Measurements from ENCODE around the gene MXRA8. TPM values are rescaled to one million over a fixed set of nuclear protein-coding genes. Genes with fewer than 3 reads are reported as not detected.
"Not testable (repeated sequence)": the region's sequence is repeated elsewhere in the genome, so short reads cannot be mapped to it uniquely, and the experiment has no call there.

MXRA8 gene
- total RNA-seq, 6 experiments from 2014 or later = 2.2 to 11.9 (median 3.3) TPM

DNA sequence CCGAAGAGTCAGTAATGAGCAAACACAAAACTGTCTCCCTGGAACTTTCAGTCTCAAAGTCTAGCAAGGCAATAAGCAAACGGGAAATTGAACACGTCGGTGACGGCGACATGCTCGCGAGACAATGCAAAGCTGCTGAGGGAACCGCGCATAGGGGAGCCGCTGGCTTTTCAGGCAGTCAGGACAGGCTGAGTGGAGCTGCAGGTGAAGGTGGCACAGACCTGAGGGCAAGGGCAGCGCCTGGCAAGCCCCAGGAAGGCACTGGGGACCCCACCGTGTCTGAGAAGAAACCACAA is 38.8 kb downstream of the MXRA8 start:
- no peak for TF ChIP-seq POLR2A (IDR thresholded peaks at IDR 0.05)
- no peak for TF ChIP-seq CTCF (IDR thresholded peaks at IDR 0.05)
- WGBS (ENCODE audit: insufficient coverage, low coverage, low lambda C conversion rate, missing lambda C conversion rate) = 88% methylated on average over 10 of the region's 13 CpGs
- Histone ChIP-seq H3K27me3 (no peaks in the 10 kb centered on the region), H3K36me3 (peaks cover 0 to 9% (median 4%) of the 10 kb centered on the region in 4 donors), H3K4me3 (no peak overlapping the region), H3K27ac (no peak overlapping the region), H3K4me1 (peaks cover 0 to 22% (median 0%) of the 10 kb centered on the region in 4 donors), H3K9me3 (no peaks in the 10 kb centered on the region)
- DNase-seq (no peak), ATAC-seq (no peak)
- intact Hi-C loops (cut with DNase I) = no loop called here

DNA sequence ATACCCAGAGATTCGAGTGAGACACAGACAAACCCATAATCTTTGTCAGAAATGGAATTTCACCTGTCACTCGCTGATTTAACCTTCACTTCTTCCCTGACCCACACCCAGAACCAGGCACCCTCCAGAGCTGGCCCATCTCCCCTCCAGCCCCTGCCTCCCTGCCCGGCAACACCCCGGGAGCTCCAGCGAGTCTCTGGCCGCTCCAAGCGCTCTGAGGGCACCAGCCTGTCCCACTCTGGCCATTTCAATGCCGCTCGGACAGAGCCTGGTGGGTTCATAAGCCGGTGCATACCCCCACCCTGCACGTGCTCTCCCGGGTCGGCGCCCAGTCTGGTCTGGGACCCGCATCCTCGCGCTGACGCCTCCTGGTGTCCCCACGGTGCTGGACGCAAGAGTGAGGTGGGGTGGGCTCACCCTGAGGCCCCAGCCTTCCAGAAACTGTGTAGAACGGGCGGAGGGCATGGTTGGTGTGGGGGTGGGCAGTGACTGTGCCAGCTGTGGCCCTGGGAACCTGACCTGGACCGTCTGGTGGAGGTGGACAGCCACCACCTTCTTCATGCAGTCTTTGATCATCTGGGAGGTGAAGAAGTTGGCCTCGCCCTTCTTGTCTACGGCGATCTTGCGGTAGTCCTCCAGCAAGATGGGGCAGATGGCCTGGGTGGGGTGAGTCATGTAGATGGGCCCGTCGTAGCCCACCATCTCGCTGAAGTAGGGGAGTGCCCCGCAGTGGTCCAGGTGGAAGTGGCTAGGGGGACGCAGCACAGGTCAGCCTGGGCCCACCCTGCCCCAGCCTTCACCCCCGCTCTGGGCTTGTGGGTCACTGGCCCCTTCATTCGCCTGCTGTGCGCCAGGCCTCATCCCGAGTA is 39.3 kb downstream of the MXRA8 start:
- no peak overlapping the region for H3K4me3 ChIP-seq
- intact Hi-C loops (cut with DNase I) = no loop called here
- H3K9me3 ChIP-seq = no peaks in the 10 kb centered on the region
- ATAC-seq = no peak
- H3K36me3 ChIP-seq = peaks cover 0 to 15% (median 9%) of the 10 kb centered on the region in 4 donors
- no peak overlapping the region for H3K27ac ChIP-seq
- WGBS (ENCODE audit: insufficient coverage, low coverage, low lambda C conversion rate, missing lambda C conversion rate) = 83% methylated on average over 8 of the region's 36 CpGs
- H3K27me3 ChIP-seq = no peaks in the 10 kb centered on the region
- DNase-seq = no peak
- peaks cover 0 to 22% (median 0%) of the 10 kb centered on the region in 4 donors for H3K4me1 ChIP-seq
- TF ChIP-seq POLR2A (IDR thresholded peaks at IDR 0.05) (no peak), CTCF (IDR thresholded peaks at IDR 0.05) (no peak)

DNA sequence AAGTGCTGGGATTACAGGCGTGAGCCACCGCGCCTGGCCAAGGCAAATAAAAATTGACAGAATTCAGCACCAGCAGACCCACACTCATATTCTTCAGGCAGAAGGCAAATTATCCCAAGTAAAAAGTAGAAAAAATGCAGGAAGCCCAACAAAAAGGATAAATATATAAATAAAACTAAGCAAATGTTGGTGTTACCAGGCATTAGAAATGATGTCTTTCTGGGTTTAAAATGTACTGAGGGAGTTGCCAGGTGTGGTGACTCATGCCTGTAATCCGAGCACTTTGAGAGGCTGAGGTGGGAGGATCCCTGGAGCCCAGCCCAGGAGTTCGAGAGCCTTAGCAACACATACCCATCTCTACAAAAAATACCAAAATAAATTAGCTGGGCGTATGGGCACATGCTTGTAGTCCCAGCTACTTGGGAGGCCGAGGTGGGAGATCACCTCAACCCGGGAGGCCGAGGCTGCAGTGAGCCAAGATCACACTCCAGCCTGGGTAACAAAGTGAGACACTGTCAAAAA is 40.2 kb downstream of the MXRA8 start:
- no peak overlapping the region for H3K27ac ChIP-seq
- WGBS (ENCODE audit: insufficient coverage, low coverage, low lambda C conversion rate, missing lambda C conversion rate) = 59% methylated on average over 7 of the region's 9 CpGs
- H3K4me3 ChIP-seq = no peak overlapping the region
- intact Hi-C loops (cut with DNase I) = no loop called here
- DNase-seq (peak in 2 of 3 donors; percentile 75 to 76), ATAC-seq (peak; percentile 68 to 85 (median 82))
- TF ChIP-seq POLR2A (IDR thresholded peaks at IDR 0.05) (no peak), CTCF (IDR thresholded peaks at IDR 0.05) (no peak)
- peaks cover 0 to 19% (median 0%) of the 10 kb centered on the region in 4 donors for H3K4me1 ChIP-seq
- peaks cover 0 to 23% (median 14%) of the 10 kb centered on the region in 4 donors for H3K36me3 ChIP-seq
- H3K27me3 ChIP-seq = no peaks in the 10 kb centered on the region
- H3K9me3 ChIP-seq = no peaks in the 10 kb centered on the region

- Histone ChIP-seq H3K9me3 (no peaks in the 10 kb centered on the region), H3K4me1 (peaks cover 0 to 18% (median 0%) of the 10 kb centered on the region in 4 donors), H3K36me3 (peaks cover 0 to 31% (median 15%) of the 10 kb centered on the region in 4 donors), H3K27ac (no peak overlapping the region), H3K4me3 (no peak overlapping the region), H3K27me3 (no peaks in the 10 kb centered on the region)
- TF ChIP-seq CTCF (IDR thresholded peaks at IDR 0.05) = no peak
- TF ChIP-seq POLR2A (IDR thresholded peaks at IDR 0.05) = no peak
- DNase-seq (no peak), ATAC-seq (no peak)
- WGBS (ENCODE audit: insufficient coverage, low coverage, low lambda C conversion rate, missing lambda C conversion rate) = 90% methylated on average over 6 of the region's 6 CpGs
- intact Hi-C loops (cut with DNase I) = no loop called here
Measured at GRCh38 chr1:1317420-1317819, 40.9 kb downstream of the MXRA8 start.

GRCh38 chr1:1316199-1316598 is 42.2 kb downstream of the MXRA8 start:
- WGBS (ENCODE audit: insufficient coverage, low coverage, low lambda C conversion rate, missing lambda C conversion rate) = 83% methylated on average over 6 of the region's 8 CpGs
- H3K27ac ChIP-seq; ATAC-seq; H3K4me3 ChIP-seq; H3K9me3 ChIP-seq; intact Hi-C loops (cut with DNase I); DNase-seq; H3K27me3 ChIP-seq: not testable (repeated sequence)
- Histone ChIP-seq H3K36me3 (peaks cover 0 to 43% (median 15%) of the 10 kb centered on the region in 4 donors), H3K4me1 (peaks cover 0 to 18% (median 0%) of the 10 kb centered on the region in 4 donors)
